ENCODE results near the gene TMED3. TPM values are rescaled to one million over a fixed set of nuclear protein-coding genes. Genes with fewer than 3 reads are reported as not detected.

Gene TMED3
- total RNA-seq, 3 donors from 2014 or later (not counting 1 experiment from before 2014, with no cell fraction given): 21.7 to 26.3 (median 25.0) TPM

DNA sequence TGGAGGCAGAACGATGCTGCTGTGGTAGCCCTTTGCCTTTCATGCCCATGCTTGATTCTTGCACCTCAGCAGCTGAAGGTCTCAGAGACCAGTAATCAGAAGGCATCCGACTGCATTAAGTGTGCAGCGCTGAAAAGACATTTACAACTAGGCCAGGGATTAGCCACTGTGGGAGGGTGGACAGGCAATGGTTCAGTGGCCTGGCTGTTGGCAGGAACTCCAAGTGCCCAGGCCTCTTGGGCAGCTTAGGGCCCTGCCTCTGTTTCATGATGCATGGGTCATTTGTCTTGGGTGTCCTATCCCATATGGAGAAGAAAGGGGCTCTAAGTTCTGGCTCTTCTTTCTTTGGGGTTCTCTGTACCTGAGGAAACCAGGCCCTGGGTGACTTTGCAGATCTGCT, 11.4 kb downstream of the TMED3 start:
- no peak for ATAC-seq
- H3K4me1 Mint-ChIP-seq: peaks cover 34 to 41% of the 10 kb centered on the region in 2 donors
- H3K4me3 Mint-ChIP-seq: no peak overlapping the region
- no peak overlapping the region for H3K27ac ChIP-seq (ENCODE audit: low read length)
- no peak overlapping the region for H3K27ac Mint-ChIP-seq
- H3K36me3 ChIP-seq (ENCODE audit: control insufficient read depth, insufficient read depth, low read length): peaks cover 39% of the 10 kb centered on the region
- no peaks in the 10 kb centered on the region for H3K27me3 ChIP-seq (ENCODE audit: control insufficient read depth, insufficient read depth, low read length)
- no peaks in the 10 kb centered on the region for H3K9me3 Mint-ChIP-seq
- H3K4me3 ChIP-seq (ENCODE audit: low read length): no peak overlapping the region
- intact Hi-C loops (cut with micrococcal nuclease): no loop called here
- DNase-seq: no peak
- H3K27me3 Mint-ChIP-seq (ENCODE audit: low read depth in 2 of 2): no peaks in the 10 kb centered on the region
- no peaks in the 10 kb centered on the region for H3K9me3 ChIP-seq (ENCODE audit: control insufficient read depth, insufficient read depth, low read length)
- H3K4me1 ChIP-seq (ENCODE audit: control insufficient read depth, insufficient read depth, low read length): peaks cover 11% of the 10 kb centered on the region
- TF ChIP-seq, protein P1, sequence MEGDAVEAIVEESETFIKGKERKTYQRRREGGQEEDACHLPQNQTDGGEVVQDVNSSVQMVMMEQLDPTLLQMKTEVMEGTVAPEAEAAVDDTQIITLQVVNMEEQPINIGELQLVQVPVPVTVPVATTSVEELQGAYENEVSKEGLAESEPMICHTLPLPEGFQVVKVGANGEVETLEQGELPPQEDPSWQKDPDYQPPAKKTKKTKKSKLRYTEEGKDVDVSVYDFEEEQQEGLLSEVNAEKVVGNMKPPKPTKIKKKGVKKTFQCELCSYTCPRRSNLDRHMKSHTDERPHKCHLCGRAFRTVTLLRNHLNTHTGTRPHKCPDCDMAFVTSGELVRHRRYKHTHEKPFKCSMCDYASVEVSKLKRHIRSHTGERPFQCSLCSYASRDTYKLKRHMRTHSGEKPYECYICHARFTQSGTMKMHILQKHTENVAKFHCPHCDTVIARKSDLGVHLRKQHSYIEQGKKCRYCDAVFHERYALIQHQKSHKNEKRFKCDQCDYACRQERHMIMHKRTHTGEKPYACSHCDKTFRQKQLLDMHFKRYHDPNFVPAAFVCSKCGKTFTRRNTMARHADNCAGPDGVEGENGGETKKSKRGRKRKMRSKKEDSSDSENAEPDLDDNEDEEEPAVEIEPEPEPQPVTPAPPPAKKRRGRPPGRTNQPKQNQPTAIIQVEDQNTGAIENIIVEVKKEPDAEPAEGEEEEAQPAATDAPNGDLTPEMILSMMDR (IDR thresholded peaks at IDR 0.05): no peak
- H3K36me3 Mint-ChIP-seq: peaks cover 19% of the 10 kb centered on the region
- 100% methylated on average over 3 of the region's 3 CpGs for WGBS (ENCODE audit: insufficient coverage)

DNA sequence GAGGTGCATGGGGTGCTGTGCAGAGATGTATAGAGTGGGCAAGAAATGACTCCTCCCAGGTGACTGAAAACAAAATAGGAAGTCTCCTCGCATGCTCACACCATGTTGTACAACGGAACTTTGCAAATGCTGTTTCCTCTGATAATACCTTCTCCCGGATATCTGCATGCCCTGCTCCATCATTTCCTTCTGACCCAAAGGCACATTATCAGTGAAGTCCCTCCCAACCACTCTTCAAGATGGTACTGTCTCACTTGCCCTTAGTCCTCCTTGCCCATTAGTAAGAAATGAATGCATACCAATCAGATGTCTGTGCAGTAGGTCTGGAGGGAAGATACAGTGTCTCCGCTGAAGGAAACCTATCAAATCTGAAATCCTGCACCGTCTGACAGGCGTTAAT, 12.0 kb downstream of the TMED3 start:
- Mint-ChIP-seq H3K36me3 (peaks cover 13% of the 10 kb centered on the region), H3K27ac (no peak overlapping the region), H3K4me3 (no peak overlapping the region), H3K9me3 (no peaks in the 10 kb centered on the region), H3K27me3 (ENCODE audit: low read depth in 2 of 2) (no peaks in the 10 kb centered on the region), H3K4me1 (peaks cover 27 to 35% of the 10 kb centered on the region in 2 donors)
- DNase-seq (no peak), ATAC-seq (no peak)
- TF ChIP-seq, protein P1 (IDR thresholded peaks at IDR 0.05): no peak
- Histone ChIP-seq H3K27ac (ENCODE audit: low read length) (no peak overlapping the region), H3K27me3 (ENCODE audit: control insufficient read depth, insufficient read depth, low read length) (no peaks in the 10 kb centered on the region), H3K4me1 (ENCODE audit: control insufficient read depth, insufficient read depth, low read length) (peaks cover 11% of the 10 kb centered on the region), H3K36me3 (ENCODE audit: control insufficient read depth, insufficient read depth, low read length) (peaks cover 37% of the 10 kb centered on the region), H3K4me3 (ENCODE audit: low read length) (no peak overlapping the region), H3K9me3 (ENCODE audit: control insufficient read depth, insufficient read depth, low read length) (no peaks in the 10 kb centered on the region)
- WGBS (ENCODE audit: insufficient coverage): 66% methylated on average over 6 of the region's 6 CpGs
- intact Hi-C loops (cut with micrococcal nuclease): no loop called here

DNA sequence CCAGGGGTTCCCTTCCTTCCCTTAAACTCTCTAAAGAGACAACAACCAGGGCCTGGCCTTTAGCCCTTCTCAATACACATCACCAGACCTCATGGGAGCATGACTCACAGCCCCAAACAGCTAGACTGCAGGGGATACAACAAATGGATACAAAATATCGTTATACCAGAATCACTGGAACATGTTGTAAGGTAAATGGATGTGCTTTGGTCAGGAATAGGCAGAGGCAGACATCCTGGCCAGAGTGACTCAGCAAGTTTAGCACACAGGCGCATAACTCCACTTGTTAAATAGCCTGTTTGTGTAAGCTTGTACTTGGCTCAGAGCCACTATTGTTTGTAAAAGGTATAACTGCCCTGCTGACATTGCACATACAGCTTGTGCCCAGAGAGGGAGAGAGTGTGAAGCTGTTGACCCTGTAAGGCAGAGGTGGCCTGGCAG, 18.3 kb downstream of the TMED3 start:
- Mint-ChIP-seq H3K36me3 (no peaks in the 10 kb centered on the region), H3K4me3 (peak overlapping the region; percentile 28), H3K9me3 (no peaks in the 10 kb centered on the region), H3K27me3 (ENCODE audit: low read depth in 2 of 2) (no peaks in the 10 kb centered on the region), H3K27ac (peak overlapping the region in 1 of 2 donors; percentile 48), H3K4me1 (peaks cover 17 to 27% of the 10 kb centered on the region in 2 donors)
- peaks cover 3% of the 10 kb centered on the region for H3K36me3 ChIP-seq (ENCODE audit: control insufficient read depth, insufficient read depth, low read length)
- intact Hi-C loops (cut with micrococcal nuclease): no loop called here
- H3K4me1 ChIP-seq (ENCODE audit: control insufficient read depth, insufficient read depth, low read length): no peaks in the 10 kb centered on the region
- H3K27ac ChIP-seq (ENCODE audit: low read length): no peak overlapping the region
- H3K4me3 ChIP-seq (ENCODE audit: low read length): no peak overlapping the region
- TF ChIP-seq, protein P1 (IDR thresholded peaks at IDR 0.05): no peak
- ATAC-seq: no peak
- no peak for DNase-seq
- no peaks in the 10 kb centered on the region for H3K9me3 ChIP-seq (ENCODE audit: control insufficient read depth, insufficient read depth, low read length)
- no peaks in the 10 kb centered on the region for H3K27me3 ChIP-seq (ENCODE audit: control insufficient read depth, insufficient read depth, low read length)
- 84% methylated on average over 2 of the region's 2 CpGs for WGBS (ENCODE audit: insufficient coverage)

DNA sequence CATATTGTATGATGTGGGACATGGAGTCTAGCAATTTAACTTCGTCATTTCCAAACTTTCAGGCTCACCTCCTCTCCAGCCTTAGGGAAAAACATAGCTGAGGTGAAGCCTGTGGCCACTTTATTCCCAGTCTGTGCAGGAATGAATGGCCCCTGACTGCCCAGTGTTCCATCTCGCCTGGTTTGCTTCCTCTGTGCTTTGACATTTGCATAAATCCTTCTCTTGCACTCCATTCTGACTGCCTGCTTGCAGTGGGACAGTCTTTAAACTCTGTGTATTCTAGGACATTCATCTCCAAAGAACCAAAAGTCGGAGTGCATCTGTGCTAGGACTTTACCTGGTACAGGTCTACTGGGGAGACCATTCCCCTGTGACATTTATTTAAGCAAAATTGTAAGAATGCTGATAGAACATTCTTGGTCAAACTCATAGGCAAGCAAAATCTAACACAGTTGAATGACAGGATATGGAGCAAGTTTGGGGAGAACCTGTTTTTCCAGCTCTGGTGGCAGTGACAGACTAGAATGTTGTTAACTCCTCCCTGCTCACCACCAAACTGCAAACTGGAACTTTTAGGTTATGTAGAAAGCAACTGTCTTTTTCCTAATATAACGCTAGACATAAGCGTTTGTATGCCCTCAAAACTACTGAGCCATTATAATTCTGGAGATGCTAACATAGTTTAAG, 22.1 kb downstream of the TMED3 start:
- Histone ChIP-seq H3K4me1 (ENCODE audit: control insufficient read depth, insufficient read depth, low read length) (peaks cover 6% of the 10 kb centered on the region), H3K27ac (ENCODE audit: low read length) (no peak overlapping the region), H3K4me3 (ENCODE audit: low read length) (no peak overlapping the region), H3K9me3 (ENCODE audit: control insufficient read depth, insufficient read depth, low read length) (no peaks in the 10 kb centered on the region), H3K36me3 (ENCODE audit: control insufficient read depth, insufficient read depth, low read length) (no peaks in the 10 kb centered on the region), H3K27me3 (ENCODE audit: control insufficient read depth, insufficient read depth, low read length) (no peaks in the 10 kb centered on the region)
- no peak for DNase-seq
- H3K27me3 Mint-ChIP-seq (ENCODE audit: low read depth in 2 of 2): no peaks in the 10 kb centered on the region
- H3K27ac Mint-ChIP-seq: no peak overlapping the region
- ATAC-seq: no peak
- no peak overlapping the region for H3K4me3 Mint-ChIP-seq
- peaks cover 31 to 40% of the 10 kb centered on the region in 2 donors for H3K4me1 Mint-ChIP-seq
- intact Hi-C loops (cut with micrococcal nuclease): no loop called here
- no peaks in the 10 kb centered on the region for H3K36me3 Mint-ChIP-seq
- H3K9me3 Mint-ChIP-seq: no peaks in the 10 kb centered on the region
- TF ChIP-seq, protein P1 (IDR thresholded peaks at IDR 0.05): no peak
- 80% methylated on average over 4 of the region's 5 CpGs for WGBS (ENCODE audit: insufficient coverage)
